Activated naive CD4-positive, alpha-beta T cell treated with anti-CD3 and anti-CD28 coated beads for 36 hours (primary cell): ENCODE data around the gene NLRC5. TPM values are rescaled to one million over a fixed set of nuclear protein-coding genes. Genes with fewer than 3 reads are reported as not detected.

Experiments
- CTCF ChIA-PET: fragments of 350-600 bp; sonication (Branson Sonifier 250); formaldehyde crosslinking; loops from one replicate; lab custom pipeline; 2021; ENCODE audit warnings: antibody characterized with exemption; lab: Charles Lee
- DNase-seq: peaks from one replicate; pipeline ENCODE4 v3.0.0-alpha.2; 2020
- H3K27ac Mint-ChIP-seq: one replicate; pipeline ENCODE4 v1.8.0; 2021; ENCODE audit warnings: mild to moderate bottlenecking, mixed read lengths
- H3K27me3 Mint-ChIP-seq: one replicate; pipeline ENCODE4 v1.8.0; 2021; ENCODE audit warnings: low read depth, mixed read lengths
- H3K36me3 Mint-ChIP-seq: one replicate; pipeline ENCODE4 v1.8.0; 2021; ENCODE audit warnings: low read depth, mixed read lengths
- H3K4me1 Mint-ChIP-seq: one replicate; pipeline ENCODE4 v1.8.0; 2021; ENCODE audit warnings: low read depth, mixed read lengths
- H3K4me3 Mint-ChIP-seq: one replicate; pipeline ENCODE4 v1.8.0; 2021; ENCODE audit warnings: mild to moderate bottlenecking, moderate library complexity, mixed read lengths
- H3K9me3 Mint-ChIP-seq: one replicate; pipeline ENCODE4 v1.8.0; 2021; ENCODE audit warnings: mixed read lengths
- intact Hi-C: fragments of 100-400 bp; cut with micrococcal nuclease; formaldehyde crosslinking; loops from one replicate; pipeline ENCODE4 v1.15.1; 2023
- total RNA-seq, 2 experiments: library from RNA; stranded (reverse); gene quantifications; one replicate each; pipeline ENCODE4 v1.2.3, GENCODE V29; 2021

Gene NLRC5
- total RNA-seq, 2 experiments from 2014 or later: 104 to 119 TPM

DNA sequence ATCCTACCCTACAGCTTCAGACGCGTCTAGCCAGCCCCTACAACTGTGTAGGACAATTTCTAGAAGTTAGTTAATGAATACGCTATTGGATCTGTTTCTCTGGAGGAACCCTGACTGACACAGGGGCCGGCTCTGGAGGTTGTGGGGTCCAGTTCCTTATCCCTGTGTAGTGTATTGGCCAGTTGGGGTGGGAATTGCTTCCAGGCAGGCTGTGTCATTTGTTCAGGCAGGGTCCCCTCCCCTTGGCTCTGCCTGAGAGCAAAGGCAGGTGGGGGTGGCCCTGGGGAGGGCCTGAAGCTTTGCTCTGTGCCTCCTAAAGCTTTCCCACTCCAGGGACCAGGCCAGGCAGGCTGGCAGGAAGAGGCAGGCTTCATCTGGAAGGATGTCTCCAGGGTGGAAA lies 39.3 kb upstream of the NLRC5 start:
- peaks cover 10% of the 10 kb centered on the region for H3K36me3 Mint-ChIP-seq
- intact Hi-C loops: loop anchor here (2.0 kb wide), 1 partner anchor 17 kb away; the partner anchor contains the start of gene HERPUD1
- H3K4me1 Mint-ChIP-seq: peaks cover 25% of the 10 kb centered on the region
- DNase-seq: no peak
- no peaks in the 10 kb centered on the region for H3K9me3 Mint-ChIP-seq
- no peak overlapping the region for H3K27ac Mint-ChIP-seq
- CTCF ChIA-PET: interaction anchor here (1.0 to 9.1 kb wide), 7 partner anchors 8 to 157 kb away, joined by 3 to 200 read pairs (median 6); partner anchors contain the start of genes CETP and SLC12A3
- no peaks in the 10 kb centered on the region for H3K27me3 Mint-ChIP-seq
- H3K4me3 Mint-ChIP-seq: no peak overlapping the region

DNA sequence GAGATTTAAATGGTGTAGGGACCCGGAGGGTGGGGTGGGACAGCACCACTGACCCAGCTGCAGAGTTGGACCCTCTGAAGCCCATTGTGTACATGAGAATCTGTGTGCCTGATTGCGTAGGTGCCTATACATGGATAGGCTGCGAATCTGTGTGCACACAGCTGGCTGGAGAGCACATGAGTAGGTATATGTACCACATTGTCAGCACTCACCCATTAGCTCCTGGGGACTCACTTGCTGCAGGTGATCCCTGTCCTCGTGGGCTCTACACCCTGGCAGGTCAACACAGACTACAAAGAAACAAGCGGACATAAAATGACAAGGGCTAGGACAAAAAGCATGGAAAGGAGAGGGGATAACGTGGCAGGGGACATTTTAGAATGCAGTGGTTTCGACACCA lies 38.9 kb upstream of the NLRC5 start:
- H3K9me3 Mint-ChIP-seq: no peaks in the 10 kb centered on the region
- peaks cover 21% of the 10 kb centered on the region for H3K4me1 Mint-ChIP-seq
- H3K27ac Mint-ChIP-seq: no peak overlapping the region
- no peaks in the 10 kb centered on the region for H3K27me3 Mint-ChIP-seq
- H3K36me3 Mint-ChIP-seq: peaks cover 10% of the 10 kb centered on the region
- no peak overlapping the region for H3K4me3 Mint-ChIP-seq
- no peak for DNase-seq
- intact Hi-C loops: loop anchor here (2.0 kb wide), 1 partner anchor 18 kb away; the partner anchor contains the start of gene HERPUD1
- CTCF ChIA-PET: interaction anchor here (0.8 to 9.1 kb wide), 8 partner anchors 9 to 157 kb away, joined by 3 to 200 read pairs (median 6); partner anchors contain the start of genes CETP and SLC12A3

DNA sequence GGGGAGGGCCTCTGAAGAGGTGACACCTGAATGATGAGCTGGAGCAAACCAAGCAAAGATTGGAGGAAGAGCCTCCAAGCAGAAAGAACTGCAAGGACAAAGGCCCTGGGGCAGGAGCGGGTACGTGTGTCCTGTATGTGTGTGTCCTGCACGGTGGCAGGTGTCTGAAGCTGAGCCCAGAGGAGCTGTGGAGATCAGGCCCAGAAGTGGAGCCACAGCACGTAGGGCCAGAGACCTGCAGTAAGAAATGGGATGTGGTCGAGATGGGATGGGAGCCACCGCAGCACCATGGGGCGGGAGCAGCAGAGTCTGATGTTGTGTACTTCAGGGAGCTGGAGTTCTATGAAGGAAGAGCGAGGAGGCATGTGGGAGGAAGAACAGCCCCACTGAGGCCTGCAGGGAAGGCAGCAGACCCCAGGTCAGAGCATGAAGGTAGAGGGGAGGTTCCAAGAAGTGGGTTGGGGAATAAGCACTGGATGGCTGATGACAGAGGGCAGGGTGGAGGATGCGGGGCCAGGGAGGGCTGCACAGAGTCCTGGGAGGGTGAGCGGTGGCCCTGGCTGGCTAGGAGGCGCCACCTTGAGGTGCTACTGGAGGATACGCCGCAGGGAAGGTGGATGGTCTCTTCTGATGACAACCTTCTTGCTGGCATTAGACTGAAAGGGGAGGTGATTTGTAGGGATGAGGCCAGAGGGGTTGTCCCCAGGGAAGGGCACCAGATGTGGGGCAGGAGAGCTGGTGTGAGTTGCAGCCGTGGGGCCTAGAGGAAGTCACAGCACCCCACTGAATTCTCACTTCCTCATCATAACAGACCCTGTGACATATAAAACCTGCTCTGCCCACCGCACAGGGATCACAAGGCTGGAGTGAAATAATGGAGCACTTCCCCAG lies 38.2 kb upstream of the NLRC5 start:
- peak; percentile 76 for DNase-seq
- no peak overlapping the region for H3K4me3 Mint-ChIP-seq
- no peaks in the 10 kb centered on the region for H3K9me3 Mint-ChIP-seq
- CTCF ChIA-PET: interaction anchor here (0.6 to 9.1 kb wide), 15 partner anchors 9 to 158 kb away, joined by 3 to 200 read pairs (median 4); partner anchors contain the start of genes CETP and SLC12A3
- no peak overlapping the region for H3K27ac Mint-ChIP-seq
- intact Hi-C loops: loop anchor here (1.0 to 2.0 kb wide), 3 partner anchors 18 to 158 kb away; partner anchors contain the start of gene HERPUD1
- H3K27me3 Mint-ChIP-seq: no peaks in the 10 kb centered on the region
- H3K4me1 Mint-ChIP-seq: peaks cover 20% of the 10 kb centered on the region
- peaks cover 7% of the 10 kb centered on the region for H3K36me3 Mint-ChIP-seq

DNA sequence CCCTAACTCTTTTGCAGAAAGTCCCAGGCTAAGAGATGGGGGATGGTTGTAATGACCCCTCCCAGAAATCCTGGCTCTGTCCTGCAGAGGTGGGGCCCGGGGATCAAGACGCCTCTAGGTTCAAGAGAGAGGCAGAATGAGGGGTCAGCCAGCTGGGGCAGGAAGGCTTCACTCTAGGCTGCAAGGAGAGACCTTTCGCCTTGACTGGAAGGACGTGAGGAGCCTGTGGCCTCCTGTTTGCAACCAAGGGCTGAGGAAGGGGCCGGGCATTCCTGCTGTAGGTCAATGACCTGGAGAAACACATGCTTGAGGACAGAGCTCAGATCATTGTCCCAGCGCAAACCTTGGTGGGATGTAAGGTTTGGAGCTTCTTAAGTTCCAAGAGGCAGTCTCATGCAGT lies 36.4 kb upstream of the NLRC5 start:
- Mint-ChIP-seq H3K36me3 (no peaks in the 10 kb centered on the region), H3K4me3 (no peak overlapping the region), H3K27ac (no peak overlapping the region), H3K4me1 (peaks cover 17% of the 10 kb centered on the region), H3K9me3 (no peaks in the 10 kb centered on the region), H3K27me3 (no peaks in the 10 kb centered on the region)
- no peak for DNase-seq
- intact Hi-C loops: no loop called here
- CTCF ChIA-PET: interaction anchor here (0.9 to 9.1 kb wide), 5 partner anchors 11 to 192 kb away, joined by 3 to 200 read pairs (median 5); partner anchors contain the start of genes CETP and SLC12A3

DNA sequence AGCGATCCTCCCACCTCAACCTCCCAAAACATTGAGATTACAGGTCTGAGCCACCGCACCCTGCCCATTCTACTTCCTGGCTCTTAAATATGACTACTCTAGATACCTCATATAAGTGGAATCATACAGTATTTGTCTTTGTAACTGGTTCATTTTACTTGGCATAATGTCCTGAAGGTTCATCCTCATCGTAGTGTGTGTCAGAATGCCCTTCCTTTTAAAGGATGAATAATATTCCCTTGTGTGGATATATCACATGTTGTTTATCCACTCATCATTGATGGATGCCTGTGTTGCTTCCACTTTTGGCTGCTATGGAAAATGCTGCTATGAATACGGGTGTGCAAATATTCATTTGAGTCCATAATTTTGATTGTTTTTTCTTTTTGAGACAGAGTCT lies 33.3 kb upstream of the NLRC5 start:
- H3K27ac Mint-ChIP-seq: no peak overlapping the region
- H3K27me3 Mint-ChIP-seq: no peaks in the 10 kb centered on the region
- H3K9me3 Mint-ChIP-seq: no peaks in the 10 kb centered on the region
- H3K36me3 Mint-ChIP-seq: no peaks in the 10 kb centered on the region
- CTCF ChIA-PET: interaction anchor here (0.9 to 1.1 kb wide), 2 partner anchors 77 to 83 kb away, joined by 3 read pairs; no protein-coding TSS in a partner anchor
- H3K4me3 Mint-ChIP-seq: no peak overlapping the region
- no peak for DNase-seq
- H3K4me1 Mint-ChIP-seq: peaks cover 8% of the 10 kb centered on the region
- intact Hi-C loops: no loop called here

DNA sequence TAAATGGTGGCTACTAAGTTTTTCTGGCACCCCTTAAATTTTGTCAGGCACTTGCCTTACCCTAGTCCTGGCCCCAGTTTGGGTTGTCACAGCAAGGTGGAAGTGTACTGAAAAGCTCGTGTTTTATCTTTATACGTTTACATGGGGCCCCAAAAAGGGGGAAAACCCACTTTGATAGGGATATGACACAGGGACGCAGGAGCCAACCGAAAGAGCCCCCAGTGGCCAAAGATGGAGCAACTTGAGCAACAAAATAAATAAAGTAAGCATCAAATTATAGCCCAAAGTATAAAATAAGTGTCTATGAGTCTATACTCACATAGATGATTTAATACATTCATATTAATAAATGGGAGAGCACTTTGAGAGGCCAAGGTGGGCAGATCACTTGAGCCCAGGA lies 32.6 kb upstream of the NLRC5 start:
- Mint-ChIP-seq H3K27ac (no peak overlapping the region), H3K36me3 (no peaks in the 10 kb centered on the region), H3K4me1 (peaks cover 3% of the 10 kb centered on the region), H3K9me3 (no peaks in the 10 kb centered on the region), H3K4me3 (no peak overlapping the region), H3K27me3 (no peaks in the 10 kb centered on the region)
- DNase-seq: no peak
- CTCF ChIA-PET: interaction anchor here (0.9 to 1.8 kb wide), 3 partner anchors 76 to 89 kb away, joined by 3 to 4 read pairs (median 3); no protein-coding TSS in a partner anchor
- intact Hi-C loops: no loop called here

DNA sequence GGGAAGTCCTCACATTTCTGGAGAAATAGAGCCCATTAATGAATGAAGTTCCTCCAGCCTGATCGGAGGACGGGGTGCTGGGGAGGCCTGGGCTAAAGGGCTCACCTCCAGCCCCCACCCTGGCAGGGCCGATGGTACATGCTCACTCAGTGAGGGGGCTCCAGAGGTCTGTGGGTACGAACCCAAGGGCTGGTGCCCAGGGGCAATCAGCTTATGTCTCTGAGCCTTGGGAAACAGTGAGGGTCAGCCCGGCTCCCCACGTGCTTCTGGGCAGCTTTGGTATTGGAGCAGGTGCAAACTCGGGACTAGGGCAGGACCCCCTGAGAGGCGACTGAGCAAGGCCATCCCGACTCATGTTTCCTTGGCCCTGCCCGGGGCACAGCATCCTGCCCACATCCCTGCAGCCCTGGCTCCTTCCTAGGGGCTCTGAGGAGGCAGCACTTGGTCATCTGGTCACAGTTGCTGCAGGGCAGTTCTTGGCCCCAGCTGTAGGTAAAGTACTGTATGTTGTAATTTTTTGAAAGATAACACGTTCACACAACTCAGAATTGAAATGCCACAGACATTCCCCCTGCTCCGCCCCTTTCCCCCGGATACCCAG lies 28.6 kb upstream of the NLRC5 start:
- no peak for DNase-seq
- Mint-ChIP-seq H3K4me3 (no peak overlapping the region), H3K36me3 (no peaks in the 10 kb centered on the region), H3K27ac (no peak overlapping the region), H3K4me1 (peaks cover 18% of the 10 kb centered on the region), H3K27me3 (no peaks in the 10 kb centered on the region), H3K9me3 (no peaks in the 10 kb centered on the region)
- intact Hi-C loops: no loop called here
- CTCF ChIA-PET: interaction anchor here (0.5 to 7.8 kb wide), 6 partner anchors 8 to 123 kb away, joined by 3 to 63 read pairs (median 4); no protein-coding TSS in a partner anchor

DNA sequence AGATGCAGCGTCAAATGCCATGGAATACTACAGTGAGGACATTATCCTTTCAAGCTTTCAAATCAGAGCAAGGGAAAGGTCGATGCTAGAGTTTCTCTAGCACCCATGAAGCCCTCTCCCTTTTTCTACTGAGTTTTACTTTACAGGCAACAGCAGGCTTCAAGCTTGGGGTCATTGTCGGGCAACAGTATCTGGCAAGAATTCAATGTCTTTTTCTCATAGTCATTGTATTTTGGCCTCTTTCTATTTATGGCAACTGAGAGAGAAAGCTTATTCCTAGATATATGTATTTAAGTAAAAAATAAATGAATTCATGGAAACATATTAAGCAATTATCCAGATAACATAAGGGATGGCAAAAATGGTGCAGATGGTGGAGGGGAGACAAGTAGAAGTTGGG lies 28.0 kb upstream of the NLRC5 start:
- intact Hi-C loops: no loop called here
- Mint-ChIP-seq H3K27ac (no peak overlapping the region), H3K9me3 (no peaks in the 10 kb centered on the region), H3K36me3 (no peaks in the 10 kb centered on the region), H3K4me1 (peaks cover 22% of the 10 kb centered on the region), H3K27me3 (no peaks in the 10 kb centered on the region), H3K4me3 (no peak overlapping the region)
- DNase-seq: no peak
- CTCF ChIA-PET: interaction anchor here (0.5 to 7.8 kb wide), 5 partner anchors 9 to 99 kb away, joined by 3 to 63 read pairs (median 3); no protein-coding TSS in a partner anchor

DNA sequence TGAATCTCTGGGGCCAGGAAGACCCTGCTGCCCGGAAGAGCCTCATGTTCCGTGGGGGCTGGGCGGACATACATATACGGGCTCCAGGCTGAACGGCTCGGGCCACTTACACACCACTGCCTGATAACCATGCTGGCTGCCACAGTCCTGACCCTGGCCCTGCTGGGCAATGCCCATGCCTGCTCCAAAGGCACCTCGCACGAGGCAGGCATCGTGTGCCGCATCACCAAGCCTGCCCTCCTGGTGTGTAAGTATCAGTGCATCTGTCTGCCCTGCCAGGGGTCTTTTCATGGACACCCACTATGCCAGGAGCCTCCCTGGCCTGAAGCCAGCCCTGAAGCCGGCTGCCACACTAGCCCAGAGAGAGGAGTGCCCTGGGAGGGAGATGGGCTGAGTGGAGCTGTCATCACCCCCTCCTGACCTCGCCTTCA lies 27.5 kb upstream of the NLRC5 start, which contains the start of gene CETP:
Gene CETP (plus strand): TSS at position 100 of the 431 bp plus-strand sequence. CDS start 30 bp downstream, at position 130.
- H3K27me3 Mint-ChIP-seq: no peaks in the 10 kb centered on the region
- CTCF ChIA-PET: interaction anchor here (0.6 to 7.8 kb wide), 5 partner anchors 9 to 122 kb away, joined by 3 to 63 read pairs (median 4); no protein-coding TSS in a partner anchor
- H3K4me3 Mint-ChIP-seq: no peak within 1 kb of the TSS
- DNase-seq: no peak
- H3K9me3 Mint-ChIP-seq: no peaks in the 10 kb centered on the region
- intact Hi-C loops: no loop called here
- no peaks in the 10 kb centered on the region for H3K36me3 Mint-ChIP-seq
- peaks cover 20% of the 10 kb centered on the region for H3K4me1 Mint-ChIP-seq
- H3K27ac Mint-ChIP-seq: no peak within 1 kb of the TSS

DNA sequence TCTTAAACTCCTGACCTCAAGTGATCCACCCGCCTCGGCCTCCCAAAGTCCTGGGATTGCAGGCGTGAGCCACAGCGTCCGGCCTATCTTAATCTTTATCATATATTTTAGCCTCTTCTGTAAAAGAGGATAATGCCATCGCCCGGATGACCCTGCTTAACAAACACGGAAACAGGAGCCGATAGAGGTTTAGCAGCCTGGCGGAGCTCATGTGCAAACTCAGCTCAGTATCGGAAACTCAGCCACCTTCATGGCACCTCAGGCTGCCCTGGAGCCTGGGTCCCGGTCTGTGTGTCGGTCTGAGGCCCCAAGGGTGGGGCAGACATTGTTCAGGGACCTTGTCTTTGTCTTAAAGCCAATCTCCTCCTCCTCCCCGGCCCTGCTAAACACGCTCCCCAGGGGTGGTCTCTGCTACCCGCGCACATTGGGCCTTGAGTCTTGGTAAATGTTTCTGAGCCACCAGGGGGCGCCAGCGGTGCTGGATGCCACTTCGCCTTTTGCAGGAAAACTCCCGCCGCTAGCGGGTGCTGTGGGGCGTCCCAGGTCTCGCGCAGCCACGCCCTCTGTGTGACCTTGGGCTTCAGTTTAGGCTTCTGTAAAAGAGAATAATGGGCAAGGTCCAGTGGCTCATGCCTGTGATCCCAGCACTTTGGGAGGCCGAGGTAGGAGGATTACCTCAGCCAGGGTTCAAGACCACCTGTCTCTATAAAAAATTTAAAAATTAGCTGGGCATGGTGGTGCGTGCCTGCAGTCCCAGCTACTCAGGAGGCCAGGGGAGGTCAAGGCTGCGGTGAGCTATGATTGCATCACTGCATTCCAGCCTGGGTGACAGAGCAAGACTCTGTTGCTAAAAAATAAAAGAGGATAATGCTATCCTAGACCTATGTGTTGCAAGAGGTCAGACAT lies 24.9 kb upstream of the NLRC5 start:
- intact Hi-C loops: loop anchor here (1.0 to 2.0 kb wide), 6 partner anchors 20 to 336 kb away; partner anchors contain the start of gene NLRC5
- Mint-ChIP-seq H3K9me3 (no peaks in the 10 kb centered on the region), H3K4me1 (peaks cover 19% of the 10 kb centered on the region), H3K27ac (no peak overlapping the region), H3K4me3 (no peak overlapping the region), H3K36me3 (no peaks in the 10 kb centered on the region), H3K27me3 (no peaks in the 10 kb centered on the region)
- CTCF ChIA-PET: interaction anchor here (0.6 to 7.8 kb wide), 52 partner anchors 8 to 331 kb away, joined by 3 to 63 read pairs (median 6); partner anchors contain the start of genes CPNE2 and NLRC5
- peak; percentile 98 for DNase-seq
